HepG2 (cell line): ENCODE measurements around the gene MZF1. TPM values are rescaled to one million over a fixed set of nuclear protein-coding genes. Genes with fewer than 3 reads are reported as not detected.

Source experiments
- AFF4 ChIP-seq: sonication (generic); formaldehyde crosslinking; IDR thresholded peaks from 2 replicates; pipeline ENCODE4 v1.4.0; 2020; ENCODE audit warnings: missing genetic modification reagents
- BRCA1 ChIP-seq: sonication (generic); formaldehyde crosslinking; IDR thresholded peaks from 2 replicates; pipeline ENCODE4 v1.4.0; 2020; ENCODE audit warnings: missing genetic modification reagents
- GATAD1 ChIP-seq: IDR thresholded peaks from 2 replicates; pipeline ENCODE4 v1.6.1; 2016; ENCODE audit warnings: missing genetic modification reagents, missing compliant biosample characterization
- GTF3A ChIP-seq: sonication (generic); formaldehyde crosslinking; conservative IDR thresholded peaks from 2 replicates; pipeline ENCODE4 v1.4.0; 2020; ENCODE audit warnings: mild to moderate bottlenecking, missing genetic modification reagents
- KAT7 ChIP-seq: IDR thresholded peaks from 2 replicates; pipeline ENCODE4 v1.6.1; 2018; ENCODE audit warnings: borderline replicate concordance, missing compliant biosample characterization
- MAZ ChIP-seq, 2 experiments: sonication (generic) in 1 of 2; formaldehyde crosslinking in 1 of 2; IDR thresholded peaks; 2 replicates each; pipeline versions ENCODE4 v1.5.0 to v1.6.1; 2012 to 2020; ENCODE audit warnings: low read depth in 2 of 2, mild to moderate bottlenecking in 2 of 2, borderline replicate concordance in 1 of 2, improper control_type of control experiment in 1 of 2, low read length in 1 of 2, missing genetic modification reagents in 1 of 2, moderate library complexity in 1 of 2
- MIER3 ChIP-seq: IDR thresholded peaks from 2 replicates; pipeline ENCODE4 v1.6.1; 2016; ENCODE audit warnings: missing compliant biosample characterization, borderline replicate concordance
- MTERF4 ChIP-seq: sonication (generic); formaldehyde crosslinking; IDR thresholded peaks from 2 replicates; pipeline ENCODE4 v1.8.0; 2023; ENCODE audit warnings: mild to moderate bottlenecking, missing genetic modification reagents
- MXI1 ChIP-seq: IDR thresholded peaks from 3 replicates; pipeline ENCODE4 v1.6.1; 2012; ENCODE audit warnings: low read depth, low read length, inconsistent platforms, borderline replicate concordance
- NR3C1 ChIP-seq: sonication (generic); formaldehyde crosslinking; IDR thresholded peaks from 2 replicates; pipeline ENCODE4 v1.4.0; 2020; ENCODE audit warnings: missing genetic modification reagents
- STAG1 ChIP-seq: sonication (generic); formaldehyde crosslinking; IDR thresholded peaks from 2 replicates; pipeline ENCODE4 v1.4.0; 2020; ENCODE audit warnings: missing genetic modification reagents
- TAF15 ChIP-seq: fragments of 200-400 bp; formaldehyde crosslinking; IDR thresholded peaks from one replicate; pipeline ENCODE4 v1.6.1; 2018; ENCODE audit warnings: mild to moderate bottlenecking, low read depth, low read length; ENCODE audit not compliant: poor library complexity, severe bottlenecking
- TCF7 ChIP-seq: sonication (generic); IDR thresholded peaks from 2 replicates; pipeline ENCODE4 v1.6.1; 2016; ENCODE audit warnings: antibody characterized with exemption, low read depth
- ZFP36L2 ChIP-seq: sonication (generic); formaldehyde crosslinking; IDR thresholded peaks from 2 replicates; pipeline ENCODE4 v1.4.0; 2020; ENCODE audit warnings: missing genetic modification reagents
- ZKSCAN8 ChIP-seq: IDR thresholded peaks from 2 replicates; pipeline ENCODE4 v1.6.1; 2016; ENCODE audit warnings: borderline replicate concordance, missing genetic modification reagents, missing compliant biosample characterization
- polyA plus RNA-seq, 8 experiments: library from polyadenylated mRNA; depleted of rRNA in 3 of 8; stranded (reverse) in 7 of 8; unstranded in 1 of 8; fragments of >200 nt; fragmentation: Illumina TruSeq in 4 of 8; extraction: Trizol in 4 of 8; gene quantifications; 2 replicates each; pipeline versions ENCODE4 v1.2.1 to v1.2.3, GENCODE V29; 2011 to 2016; ENCODE audit warnings: low read depth in 4 of 8, missing spikeins in 1 of 8, mixed read lengths in 1 of 8; ENCODE audit not compliant: insufficient read depth in 1 of 8
- total RNA-seq, 5 experiments: library from RNA; depleted of rRNA; stranded (reverse); fragments of >200 nt; fragmentation: Illumina TruSeq; extraction: Trizol; gene quantifications; 2 replicates each; pipeline ENCODE4 v1.2.3, GENCODE V29; 2016; ENCODE audit warnings: low read depth in 1 of 5
- TF ChIP-seq, protein P1 (sequence below): IDR thresholded peaks from 2 replicates; pipeline ENCODE4 v1.6.1; 2016; ENCODE audit warnings: low read depth, missing genetic modification reagents, missing compliant biosample characterization
- TF ChIP-seq, protein P2 (sequence below): sonication (generic); formaldehyde crosslinking; IDR thresholded peaks from 2 replicates; pipeline ENCODE4 v1.5.0; 2020; ENCODE audit warnings: missing genetic modification reagents

The MZF1 gene
- total and polyA plus RNA-seq, 2 of the 13 experiments (the other 11 are each of a cell fraction or from before 2014, with no cell fraction given), result 3.1 to 8.1 TPM

DNA sequence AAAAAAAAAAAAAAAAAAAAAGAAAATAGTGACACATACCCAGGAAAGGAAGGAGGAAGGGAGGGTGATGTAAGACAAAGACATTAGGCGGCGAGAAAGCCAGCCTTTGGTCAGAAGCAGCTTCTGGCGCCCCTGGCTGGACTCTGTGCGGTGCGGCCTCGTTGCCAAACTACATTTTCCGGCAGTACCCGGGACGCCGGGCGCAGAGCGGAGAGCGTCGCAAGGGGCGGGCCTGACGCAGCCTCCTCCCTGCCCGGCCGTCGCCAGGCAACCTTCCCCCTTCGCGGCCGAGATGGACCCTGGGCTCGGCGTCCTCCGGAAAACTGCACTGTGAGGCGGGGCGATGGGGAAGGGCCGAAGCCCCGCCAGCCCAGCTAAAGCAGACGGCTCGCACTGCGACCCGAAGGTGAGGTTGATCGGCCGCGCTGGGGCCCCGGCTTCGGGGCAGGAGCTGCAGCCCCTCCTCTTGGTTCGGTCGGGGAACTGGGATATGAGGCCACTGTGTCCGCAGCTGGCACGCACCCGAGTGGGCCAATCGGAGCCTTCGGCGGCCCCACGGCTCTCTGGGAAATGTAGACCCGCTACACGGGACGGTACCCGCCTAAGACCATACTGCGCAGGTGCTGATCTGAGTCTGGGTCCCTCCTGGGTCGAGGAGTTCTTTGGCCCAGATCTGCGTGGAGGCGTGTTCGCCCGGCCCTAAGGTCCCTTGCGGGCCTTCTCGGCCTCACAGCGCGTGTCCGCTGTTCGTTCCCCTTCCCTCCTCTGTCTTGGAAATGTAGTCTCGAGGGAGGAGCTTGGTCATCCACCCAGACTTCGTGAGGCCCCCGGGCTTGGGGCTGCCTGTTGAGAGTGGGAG lies 2.3 kb upstream of the MZF1 start (continued):
- TF ChIP-seq MTERF4 (CRISPR knock-in tag) (peak; percentile 11; the same call in 1 of the 2 replicates), ZKSCAN8 (CRISPR knock-in tag) (no peak), MXI1 (peak; percentile 79; the same call in 2 of the 3 replicates), AFF4 (CRISPR knock-in tag) (no peak), KAT7 (CRISPR knock-in tag) (peak; percentile 75), STAG1 (CRISPR knock-in tag) (0 out of 2 replicates have a peak, but pooled peaks have one; percentile 8), TCF7 (no peak), NR3C1 (CRISPR knock-in tag) (no peak), GATAD1 (CRISPR knock-in tag) (peak; percentile 87), GTF3A (CRISPR knock-in tag) (no peak), BRCA1 (CRISPR knock-in tag) (0 out of 2 replicates have a peak, but pooled peaks have one; percentile 73), TAF15 (peak; percentile 91), MIER3 (peak; percentile 70; the same call in 1 of the 2 replicates), ZFP36L2 (CRISPR knock-in tag) (no peak), MAZ (IDR thresholded peaks at IDR 0.05; ENCODE audit: borderline replicate concordance, low read depth, low read length) (no peak), MAZ (CRISPR knock-in tag; IDR thresholded peaks at IDR 0.05; ENCODE audit: low read depth) (peak; percentile 80)
- TF ChIP-seq, protein P1, sequence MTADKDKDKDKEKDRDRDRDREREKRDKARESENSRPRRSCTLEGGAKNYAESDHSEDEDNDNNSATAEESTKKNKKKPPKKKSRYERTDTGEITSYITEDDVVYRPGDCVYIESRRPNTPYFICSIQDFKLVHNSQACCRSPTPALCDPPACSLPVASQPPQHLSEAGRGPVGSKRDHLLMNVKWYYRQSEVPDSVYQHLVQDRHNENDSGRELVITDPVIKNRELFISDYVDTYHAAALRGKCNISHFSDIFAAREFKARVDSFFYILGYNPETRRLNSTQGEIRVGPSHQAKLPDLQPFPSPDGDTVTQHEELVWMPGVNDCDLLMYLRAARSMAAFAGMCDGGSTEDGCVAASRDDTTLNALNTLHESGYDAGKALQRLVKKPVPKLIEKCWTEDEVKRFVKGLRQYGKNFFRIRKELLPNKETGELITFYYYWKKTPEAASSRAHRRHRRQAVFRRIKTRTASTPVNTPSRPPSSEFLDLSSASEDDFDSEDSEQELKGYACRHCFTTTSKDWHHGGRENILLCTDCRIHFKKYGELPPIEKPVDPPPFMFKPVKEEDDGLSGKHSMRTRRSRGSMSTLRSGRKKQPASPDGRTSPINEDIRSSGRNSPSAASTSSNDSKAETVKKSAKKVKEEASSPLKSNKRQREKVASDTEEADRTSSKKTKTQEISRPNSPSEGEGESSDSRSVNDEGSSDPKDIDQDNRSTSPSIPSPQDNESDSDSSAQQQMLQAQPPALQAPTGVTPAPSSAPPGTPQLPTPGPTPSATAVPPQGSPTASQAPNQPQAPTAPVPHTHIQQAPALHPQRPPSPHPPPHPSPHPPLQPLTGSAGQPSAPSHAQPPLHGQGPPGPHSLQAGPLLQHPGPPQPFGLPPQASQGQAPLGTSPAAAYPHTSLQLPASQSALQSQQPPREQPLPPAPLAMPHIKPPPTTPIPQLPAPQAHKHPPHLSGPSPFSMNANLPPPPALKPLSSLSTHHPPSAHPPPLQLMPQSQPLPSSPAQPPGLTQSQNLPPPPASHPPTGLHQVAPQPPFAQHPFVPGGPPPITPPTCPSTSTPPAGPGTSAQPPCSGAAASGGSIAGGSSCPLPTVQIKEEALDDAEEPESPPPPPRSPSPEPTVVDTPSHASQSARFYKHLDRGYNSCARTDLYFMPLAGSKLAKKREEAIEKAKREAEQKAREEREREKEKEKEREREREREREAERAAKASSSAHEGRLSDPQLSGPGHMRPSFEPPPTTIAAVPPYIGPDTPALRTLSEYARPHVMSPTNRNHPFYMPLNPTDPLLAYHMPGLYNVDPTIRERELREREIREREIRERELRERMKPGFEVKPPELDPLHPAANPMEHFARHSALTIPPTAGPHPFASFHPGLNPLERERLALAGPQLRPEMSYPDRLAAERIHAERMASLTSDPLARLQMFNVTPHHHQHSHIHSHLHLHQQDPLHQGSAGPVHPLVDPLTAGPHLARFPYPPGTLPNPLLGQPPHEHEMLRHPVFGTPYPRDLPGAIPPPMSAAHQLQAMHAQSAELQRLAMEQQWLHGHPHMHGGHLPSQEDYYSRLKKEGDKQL (CRISPR knock-in tag), result no peak
- TF ChIP-seq, protein P2, sequence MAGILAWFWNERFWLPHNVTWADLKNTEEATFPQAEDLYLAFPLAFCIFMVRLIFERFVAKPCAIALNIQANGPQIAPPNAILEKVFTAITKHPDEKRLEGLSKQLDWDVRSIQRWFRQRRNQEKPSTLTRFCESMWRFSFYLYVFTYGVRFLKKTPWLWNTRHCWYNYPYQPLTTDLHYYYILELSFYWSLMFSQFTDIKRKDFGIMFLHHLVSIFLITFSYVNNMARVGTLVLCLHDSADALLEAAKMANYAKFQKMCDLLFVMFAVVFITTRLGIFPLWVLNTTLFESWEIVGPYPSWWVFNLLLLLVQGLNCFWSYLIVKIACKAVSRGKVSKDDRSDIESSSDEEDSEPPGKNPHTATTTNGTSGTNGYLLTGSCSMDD (CRISPR knock-in tag), result no peak
